H9 (cell line): ENCODE data around the gene DAZAP1. TPM values are rescaled to one million over a fixed set of nuclear protein-coding genes. Genes with fewer than 3 reads are reported as not detected.

ENCODE experiments used
- DNase-seq: peaks from one replicate; pipeline ENCODE4 v3.0.0-alpha.2; 2017
- H2AFZ ChIP-seq: one replicate; pipeline ENCODE4 v1.6.1; 2013; ENCODE audit warnings: mild to moderate bottlenecking, low read length, control low read depth, moderate library complexity
- H2AK5ac ChIP-seq: 2 replicates; pipeline ENCODE4 v1.6.1; 2013; ENCODE audit warnings: low read length, control low read depth, mixed read lengths; ENCODE audit not compliant: insufficient read length
- H2BK120ac ChIP-seq: one replicate; pipeline ENCODE4 v1.6.1; 2013; ENCODE audit warnings: low read depth, mild to moderate bottlenecking, low read length, control low read depth, inconsistent platforms; ENCODE audit not compliant: poor library complexity, severe bottlenecking
- H2BK12ac ChIP-seq: 2 replicates; pipeline ENCODE4 v1.6.1; 2013; ENCODE audit warnings: low read length, control low read depth, mixed read lengths, low read depth; ENCODE audit not compliant: insufficient read length
- H2BK15ac ChIP-seq: 2 replicates; pipeline ENCODE4 v1.6.1; 2013; ENCODE audit warnings: low read depth, low read length, control low read depth
- H2BK20ac ChIP-seq: one replicate; pipeline ENCODE4 v1.6.1; 2013; ENCODE audit warnings: low read depth, mild to moderate bottlenecking, low read length, control low read depth, inconsistent platforms; ENCODE audit not compliant: poor library complexity, severe bottlenecking
- H2BK5ac ChIP-seq: 2 replicates; pipeline ENCODE4 v1.6.1; 2013; ENCODE audit warnings: low read length, control low read depth, mixed read lengths; ENCODE audit not compliant: insufficient read length
- H3K14ac ChIP-seq: 2 replicates; pipeline ENCODE4 v1.6.1; 2013; ENCODE audit warnings: low read length, control low read depth; ENCODE audit not compliant: insufficient read depth
- H3K18ac ChIP-seq: 2 replicates; pipeline ENCODE4 v1.6.1; 2013; ENCODE audit warnings: low read depth, mild to moderate bottlenecking, mixed read lengths, low read length, control low read depth; ENCODE audit not compliant: insufficient read length
- H3K23ac ChIP-seq: 2 replicates; pipeline ENCODE4 v1.6.1; 2013; ENCODE audit warnings: low read length, control low read depth, mixed read lengths, low read depth; ENCODE audit not compliant: insufficient read length
- H3K23me2 ChIP-seq: 2 replicates; pipeline ENCODE4 v1.6.1; 2013; ENCODE audit warnings: low read depth, mild to moderate bottlenecking, mixed read lengths, low read length, control low read depth; ENCODE audit not compliant: insufficient read length, poor library complexity, severe bottlenecking
- H3K27ac ChIP-seq: 2 replicates; pipeline ENCODE4 v1.5.1; 2013; ENCODE audit warnings: low read length, control low read depth, mixed read lengths, low read depth; ENCODE audit not compliant: insufficient read length
- H3K27me3 ChIP-seq: 2 replicates; pipeline ENCODE4 v1.6.1; 2013; ENCODE audit warnings: low read length, control low read depth, inconsistent platforms; ENCODE audit not compliant: insufficient read depth
- H3K4ac ChIP-seq: 2 replicates; pipeline ENCODE4 v1.6.1; 2013; ENCODE audit warnings: low read depth, mild to moderate bottlenecking, control low read depth, inconsistent platforms, low read length, moderate library complexity
- H3K4me1 ChIP-seq: 2 replicates; pipeline ENCODE4 v1.6.1; 2013; ENCODE audit warnings: low read length, control low read depth, inconsistent platforms; ENCODE audit not compliant: insufficient read depth
- H3K4me2 ChIP-seq: 2 replicates; pipeline ENCODE4 v1.6.1; 2013; ENCODE audit warnings: low read length, control low read depth, mixed read lengths; ENCODE audit not compliant: insufficient read length, insufficient read depth
- H3K56ac ChIP-seq: 2 replicates; pipeline ENCODE4 v1.6.1; 2013; ENCODE audit warnings: low read depth, mild to moderate bottlenecking, mixed read lengths, low read length, control low read depth; ENCODE audit not compliant: insufficient read length
- H3K79me1 ChIP-seq: 2 replicates; pipeline ENCODE4 v1.6.1; 2013; ENCODE audit warnings: low read depth, mild to moderate bottlenecking, moderate library complexity, low read length, control low read depth, inconsistent platforms; ENCODE audit not compliant: insufficient read depth, poor library complexity, severe bottlenecking
- H3K79me2 ChIP-seq: 2 replicates; pipeline ENCODE4 v1.6.1; 2013; ENCODE audit warnings: low read length, control low read depth, inconsistent platforms; ENCODE audit not compliant: insufficient read depth
- H3K9ac ChIP-seq: 2 replicates; pipeline ENCODE4 v1.6.1; 2013; ENCODE audit warnings: low read length, control low read depth, mixed read lengths; ENCODE audit not compliant: insufficient read length; ENCODE audit errors: extremely low read depth
- H3K9me3 ChIP-seq: one replicate; pipeline ENCODE4 v1.6.1; 2013; ENCODE audit warnings: low read depth, low read length, inconsistent platforms; ENCODE audit not compliant: control insufficient read depth
- H3T11ph ChIP-seq: one replicate; pipeline ENCODE4 v1.6.1; 2013; ENCODE audit warnings: mild to moderate bottlenecking, low read length, control low read depth, inconsistent platforms
- H4K20me1 ChIP-seq: one replicate; pipeline ENCODE4 v1.6.1; 2013; ENCODE audit not compliant: control insufficient read depth, insufficient read length, insufficient read depth
- H4K5ac ChIP-seq: 2 replicates; pipeline ENCODE4 v1.6.1; 2013; ENCODE audit warnings: low read depth, mild to moderate bottlenecking, mixed read lengths, low read length, control low read depth; ENCODE audit not compliant: insufficient read length
- H4K8ac ChIP-seq: replicated peaks from 2 replicates; pipeline ENCODE4 v1.6.1; 2013; ENCODE audit warnings: low read length, control low read depth, mixed read lengths, low read depth; ENCODE audit not compliant: insufficient read length
- H4K91ac ChIP-seq: 2 replicates; pipeline ENCODE4 v1.6.1; 2013; ENCODE audit warnings: low read depth, mild to moderate bottlenecking, moderate library complexity, mixed read lengths, low read length, control low read depth; ENCODE audit not compliant: insufficient read length
- H3K27ac Mint-ChIP-seq, 3 experiments: 2 replicates in 2 of 3; 3 replicates in 1 of 3; pipeline ENCODE4 v1.8.0; 2020 to 2021; ENCODE audit warnings: mixed read lengths in 3 of 3, mild to moderate bottlenecking in 1 of 3, moderate library complexity in 1 of 3
- H3K27me3 Mint-ChIP-seq: 2 replicates; pipeline ENCODE4 v1.8.0; 2021; ENCODE audit warnings: low read depth, mild to moderate bottlenecking, moderate library complexity, mixed read lengths
- H3K36me3 Mint-ChIP-seq, 3 experiments: 2 replicates in 2 of 3; 3 replicates in 1 of 3; pipeline ENCODE4 v1.8.0; 2020 to 2021; ENCODE audit warnings: low read depth in 3 of 3, mixed read lengths in 3 of 3; ENCODE audit not compliant: insufficient read depth in 1 of 3
- H3K4me1 Mint-ChIP-seq, 2 experiments: 2 replicates each; pipeline ENCODE4 v1.8.0; 2020; ENCODE audit warnings: mixed read lengths in 2 of 2
- H3K4me3 Mint-ChIP-seq, 2 experiments: 2 replicates in 1 of 2; 3 replicates in 1 of 2; pipeline ENCODE4 v1.8.0; 2020 to 2021; ENCODE audit warnings: mild to moderate bottlenecking in 2 of 2, mixed read lengths in 2 of 2, moderate library complexity in 1 of 2
- H3K9me3 Mint-ChIP-seq, 2 experiments: 2 replicates in 1 of 2; 3 replicates in 1 of 2; pipeline ENCODE4 v1.8.0; 2020; ENCODE audit warnings: mild to moderate bottlenecking in 2 of 2, mixed read lengths in 2 of 2, moderate library complexity in 1 of 2
- CTCF ChIP-seq: fragments of 200-600 bp; sonication (generic); conservative IDR thresholded peaks from 3 replicates; pipeline ENCODE4 v1.8.0; 2021; ENCODE audit warnings: antibody characterized with exemption, mild to moderate bottlenecking
- WGBS: extraction: QIAGEN DNeasy Blood & Tissue Kit; methylation state at CpG from one replicate; pipeline ENCODE4 v1.1.7; 2013; ENCODE audit warnings: missing lambda C conversion rate, low lambda C conversion rate, mixed read lengths; ENCODE audit not compliant: insufficient read length; ENCODE audit errors: extremely low coverage; 5-methylcytosine and 5-hydroxymethylcytosine counted together
- total RNA-seq: library from RNA; stranded (reverse); gene quantifications from 2 replicates; pipeline ENCODE4 v1.2.1, GENCODE V29; 2021

DAZAP1 gene
- total RNA-seq, 1 experiment from 2014 or later: 265 TPM

- DNase-seq: no peak
- H3K9ac ChIP-seq: no peak overlapping the region
- no peak overlapping the region for H3K4ac ChIP-seq
- Mint-ChIP-seq H3K36me3 (peaks cover 5 to 13% (median 10%) of the 10 kb centered on the region in 3 experiments; a peak in 6 of 7 replicates), H3K27ac (no peak overlapping the region), H3K9me3 (no peaks in the 10 kb centered on the region), H3K27me3 (peaks cover 37% of the 10 kb centered on the region), H3K4me3 (no peak overlapping the region), H3K4me1 (peaks cover 2 to 18% of the 10 kb centered on the region in 2 experiments; a peak in 3 of 4 replicates)
- H2AK5ac ChIP-seq: no peak overlapping the region
- no peak overlapping the region for H4K91ac ChIP-seq
- no peaks in the 10 kb centered on the region for H3K4me1 ChIP-seq
- H2BK12ac ChIP-seq: no peak overlapping the region
- no peak overlapping the region for H3T11ph ChIP-seq
- no peak overlapping the region for H3K14ac ChIP-seq
- no peak overlapping the region for H3K27ac ChIP-seq
- H2BK15ac ChIP-seq: no peak overlapping the region
- no peak for TF ChIP-seq CTCF
- H4K5ac ChIP-seq: no peak overlapping the region
- no peak overlapping the region for H2BK20ac ChIP-seq
- H3K23me2 ChIP-seq: peaks cover 12% of the 10 kb centered on the region
- H2AFZ ChIP-seq: no peak overlapping the region
- no peak overlapping the region for H3K4me2 ChIP-seq
- H2BK5ac ChIP-seq: no peak overlapping the region
- no CpG with 5 or more reads among the region's 31 CpGs for WGBS
- peaks cover 16% of the 10 kb centered on the region; the same call in 1 of the 2 replicates for H3K27me3 ChIP-seq
- H4K20me1 ChIP-seq: peaks cover 3% of the 10 kb centered on the region
- H3K18ac ChIP-seq: no peak overlapping the region
- no peak overlapping the region for H2BK120ac ChIP-seq
- H3K9me3 ChIP-seq: no peaks in the 10 kb centered on the region
- H4K8ac ChIP-seq: no peak overlapping the region
- no peaks in the 10 kb centered on the region for H3K79me1 ChIP-seq
- H3K79me2 ChIP-seq: no peaks in the 10 kb centered on the region
- H3K23ac ChIP-seq: no peak overlapping the region
- H3K56ac ChIP-seq: no peak overlapping the region
Observed at GRCh38 chr19:1474011-1474764, 66.8 kb downstream of the DAZAP1 start.
